Keratinocyte (primary cell): ENCODE measurements around the gene GLCE. TPM values are rescaled to one million over a fixed set of nuclear protein-coding genes. Genes with fewer than 3 reads are reported as not detected.

Experiments used
- DNase-seq: peaks from one replicate; pipeline ENCODE4 v3.0.0-alpha.2; 2011; ENCODE audit warnings: low read depth, missing footprints, low spot score
- FAIRE-seq: peaks from 2 replicates; lab custom pipeline; 2011; peaks lifted over from hg19 to GRCh38; lab: Jason Lieb, UNC
- H2AFZ ChIP-seq: 2 replicates; pipeline ENCODE4 v1.6.0; 2012; ENCODE audit warnings: low read length, control low read depth, inconsistent platforms; ENCODE audit not compliant: control insufficient read depth
- H3K27ac ChIP-seq: 2 replicates; pipeline ENCODE4 v1.5.1; 2011; ENCODE audit warnings: low read length; ENCODE audit not compliant: control insufficient read depth, insufficient read depth
- H3K27me3 ChIP-seq: 3 replicates; pipeline ENCODE4 v1.6.0; 2011; ENCODE audit warnings: low read length; ENCODE audit not compliant: control insufficient read depth, insufficient read depth; ENCODE audit errors: extremely low read depth
- H3K36me3 ChIP-seq, 2 experiments: 2 replicates in 1 of 2; 3 replicates in 1 of 2; pipeline ENCODE4 v1.5.1; 2011; ENCODE audit warnings: low read length in 2 of 2, mild to moderate bottlenecking in 1 of 2; ENCODE audit not compliant: control insufficient read depth in 2 of 2, insufficient read depth in 2 of 2; ENCODE audit errors: extremely low read depth in 1 of 2
- H3K4me1 ChIP-seq: 3 replicates; pipeline ENCODE4 v1.5.1; 2011; ENCODE audit warnings: low read length; ENCODE audit not compliant: control insufficient read depth, insufficient read depth; ENCODE audit errors: extremely low read depth
- H3K4me2 ChIP-seq: 3 replicates; pipeline ENCODE4 v1.6.0; 2011; ENCODE audit warnings: low read depth, low read length; ENCODE audit not compliant: control insufficient read depth, insufficient read depth; ENCODE audit errors: extremely low read depth
- H3K4me3 ChIP-seq, 3 experiments: fragments of 200-600 bp in 1 of 3; sonication (generic) in 1 of 3; 2 replicates in 2 of 3; 3 replicates in 1 of 3; pipeline ENCODE4 v1.5.1; 2011 to 2016; ENCODE audit warnings: low read length in 3 of 3, mild to moderate bottlenecking in 3 of 3, control low read depth in 2 of 3, inconsistent platforms in 1 of 3, low read depth in 1 of 3, mixed read lengths in 1 of 3, mixed run types in 1 of 3, moderate library complexity in 1 of 3; ENCODE audit not compliant: control insufficient read depth in 2 of 3, insufficient read depth in 2 of 3; ENCODE audit errors: extremely low read depth in 1 of 3
- H3K79me2 ChIP-seq: 2 replicates; pipeline ENCODE4 v1.6.0; 2012; ENCODE audit warnings: low read length; ENCODE audit not compliant: control insufficient read depth, insufficient read depth
- H3K9ac ChIP-seq: 3 replicates; pipeline ENCODE4 v1.6.0; 2011; ENCODE audit warnings: low read length; ENCODE audit not compliant: control insufficient read depth, insufficient read depth; ENCODE audit errors: extremely low read depth
- H3K9me1 ChIP-seq: 3 replicates; pipeline ENCODE4 v1.6.0; 2011; ENCODE audit warnings: low read length; ENCODE audit not compliant: control insufficient read depth, insufficient read depth; ENCODE audit errors: extremely low read depth
- H3K9me3 ChIP-seq: 2 replicates; pipeline ENCODE4 v1.5.1; 2012; ENCODE audit warnings: low read depth, low read length; ENCODE audit not compliant: control insufficient read depth
- H4K20me1 ChIP-seq: 3 replicates; pipeline ENCODE4 v1.6.0; 2011; ENCODE audit warnings: low read length; ENCODE audit not compliant: control insufficient read depth, insufficient read depth; ENCODE audit errors: extremely low read depth
- EZH2 ChIP-seq: IDR thresholded peaks from one replicate; pipeline ENCODE4 v1.6.1; 2012; ENCODE audit warnings: inconsistent platforms, mild to moderate bottlenecking, low read length, moderate library complexity
- dilution Hi-C: fragments of 300-500 bp; cut with MboI; formaldehyde crosslinking; loops from one replicate; pipeline ENCODE4 v1.7.0; 2020; ENCODE audit warnings: low sequenced_read_pairs; ENCODE audit not compliant: extremely low pct_ligation_motif_present
- polyA plus RNA-seq, 5 experiments: library from polyadenylated mRNA; depleted of rRNA in 3 of 5; stranded (reverse) in 3 of 5; stranded (forward) in 1 of 5; unstranded in 1 of 5; fragments of >200 nt; gene quantifications; 1 replicate in 1 of 5; 2 replicates in 3 of 5; 3 replicates in 1 of 5; pipeline versions ENCODE4 v1.2.1 to v1.2.3, GENCODE V29; 2011 to 2012; ENCODE audit warnings: missing spikeins in 2 of 5, low read depth in 1 of 5, low replicate concordance in 1 of 5
- TF ChIP-seq, protein P1 (sequence below), 3 experiments: IDR thresholded peaks in 1 of 3; conservative IDR thresholded peaks in 1 of 3; optimal IDR thresholded peaks in 1 of 3; 2 replicates in 2 of 3; 3 replicates in 1 of 3; pipeline versions ENCODE3 to v1.5.1; 2011; ENCODE audit warnings: low read length in 3 of 3, mild to moderate bottlenecking in 3 of 3, moderate library complexity in 2 of 3, control low read depth in 1 of 3, inconsistent platforms in 1 of 3; ENCODE audit not compliant: insufficient read depth in 2 of 3; ENCODE audit errors: extremely low read depth in 1 of 3

GLCE gene
- polyA plus RNA-seq, 1 donor (not counting 4 experiments of a cell fraction or from before 2014, with no cell fraction given), result 16.3 TPM

GRCh38 chr15:69316291-69316690, 155.9 kb downstream of the GLCE start:
- H3K4me3 ChIP-seq, result no peak overlapping the region
- no peaks in the 10 kb centered on the region for H3K4me1 ChIP-seq
- TF ChIP-seq, protein P1, sequence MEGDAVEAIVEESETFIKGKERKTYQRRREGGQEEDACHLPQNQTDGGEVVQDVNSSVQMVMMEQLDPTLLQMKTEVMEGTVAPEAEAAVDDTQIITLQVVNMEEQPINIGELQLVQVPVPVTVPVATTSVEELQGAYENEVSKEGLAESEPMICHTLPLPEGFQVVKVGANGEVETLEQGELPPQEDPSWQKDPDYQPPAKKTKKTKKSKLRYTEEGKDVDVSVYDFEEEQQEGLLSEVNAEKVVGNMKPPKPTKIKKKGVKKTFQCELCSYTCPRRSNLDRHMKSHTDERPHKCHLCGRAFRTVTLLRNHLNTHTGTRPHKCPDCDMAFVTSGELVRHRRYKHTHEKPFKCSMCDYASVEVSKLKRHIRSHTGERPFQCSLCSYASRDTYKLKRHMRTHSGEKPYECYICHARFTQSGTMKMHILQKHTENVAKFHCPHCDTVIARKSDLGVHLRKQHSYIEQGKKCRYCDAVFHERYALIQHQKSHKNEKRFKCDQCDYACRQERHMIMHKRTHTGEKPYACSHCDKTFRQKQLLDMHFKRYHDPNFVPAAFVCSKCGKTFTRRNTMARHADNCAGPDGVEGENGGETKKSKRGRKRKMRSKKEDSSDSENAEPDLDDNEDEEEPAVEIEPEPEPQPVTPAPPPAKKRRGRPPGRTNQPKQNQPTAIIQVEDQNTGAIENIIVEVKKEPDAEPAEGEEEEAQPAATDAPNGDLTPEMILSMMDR (optimal IDR thresholded peaks at IDR 0.05 in 1 of 3, IDR thresholded peaks at IDR 0.05 in 1 of 3, conservative IDR thresholded peaks at IDR 0.05 in 1 of 3; ENCODE audit: extremely low read depth in 1 of 3, insufficient read depth in 2 of 3, low read length in 3 of 3), result no peak
- TF ChIP-seq EZH2, result no peak
- H3K4me2 ChIP-seq, result no peak overlapping the region
- dilution Hi-C loops, result no loop called here
- no peak overlapping the region for H2AFZ ChIP-seq
- H4K20me1 ChIP-seq, result no peaks in the 10 kb centered on the region
- no peak for DNase-seq
- no peaks in the 10 kb centered on the region for H3K79me2 ChIP-seq
- H3K36me3 ChIP-seq, result no peaks in the 10 kb centered on the region
- no peaks in the 10 kb centered on the region for H3K9me1 ChIP-seq
- no peak overlapping the region for H3K27ac ChIP-seq
- FAIRE-seq, result no peak
- H3K9ac ChIP-seq, result no peak overlapping the region
- no peaks in the 10 kb centered on the region for H3K9me3 ChIP-seq
- peaks cover 17% of the 10 kb centered on the region for H3K27me3 ChIP-seq

- no peaks in the 10 kb centered on the region for H3K9me1 ChIP-seq
- no peak overlapping the region for H3K9ac ChIP-seq
- H3K36me3 ChIP-seq, result no peaks in the 10 kb centered on the region
- no peak overlapping the region for H3K4me3 ChIP-seq
- H2AFZ ChIP-seq, result no peak overlapping the region
- no peak overlapping the region for H3K27ac ChIP-seq
- TF ChIP-seq EZH2, result no peak
- TF ChIP-seq, protein P1 (optimal IDR thresholded peaks at IDR 0.05 in 1 of 3, IDR thresholded peaks at IDR 0.05 in 1 of 3, conservative IDR thresholded peaks at IDR 0.05 in 1 of 3; ENCODE audit: extremely low read depth in 1 of 3, insufficient read depth in 2 of 3, low read length in 3 of 3), result no peak
- FAIRE-seq (no peak), DNase-seq (no peak)
- H3K79me2 ChIP-seq, result no peaks in the 10 kb centered on the region
- no peak overlapping the region for H3K4me2 ChIP-seq
- dilution Hi-C loops, result no loop called here
- no peaks in the 10 kb centered on the region for H3K9me3 ChIP-seq
- H4K20me1 ChIP-seq, result no peaks in the 10 kb centered on the region
- H3K27me3 ChIP-seq, result peaks cover 12% of the 10 kb centered on the region
- H3K4me1 ChIP-seq, result no peaks in the 10 kb centered on the region
Observed at GRCh38 chr15:69317392-69317841, 157.0 kb downstream of the GLCE start.
